ENCODE results near the gene ERG.

ERG gene

GRCh38 chr21:38355992-38356781 lies 142.1 kb downstream of the ERG start:
- DNase-seq, result peak; percentile 75

GRCh38 chr21:38355353-38355752 lies 142.9 kb downstream of the ERG start:
- DNase-seq, result no peak

- no peak for DNase-seq
These were observed 143.5 kb downstream of the ERG start for GRCh38 chr21:38354746-38355145.

GRCh38 chr21:38354231-38354630 lies 144.0 kb downstream of the ERG start:
- DNase-seq, result no peak

GRCh38 chr21:38352536-38353219 lies 145.6 kb downstream of the ERG start:
- DNase-seq, result peak; percentile 17

- DNase-seq, result no peak
These were observed 146.2 kb downstream of the ERG start for GRCh38 chr21:38351961-38352521.

GRCh38 chr21:38351176-38351959 lies 146.9 kb downstream of the ERG start:
- no peak for DNase-seq

- no peak for DNase-seq
These were observed 147.6 kb downstream of the ERG start for GRCh38 chr21:38350684-38351083.

GRCh38 chr21:38349977-38350376 lies 148.3 kb downstream of the ERG start:
- no peak for DNase-seq

GRCh38 chr21:38349111-38349746 lies 149.0 kb downstream of the ERG start:
- DNase-seq, result no peak

- no peak for DNase-seq
These were observed 152.0 kb downstream of the ERG start for GRCh38 chr21:38346286-38346685.

GRCh38 chr21:38343691-38344090 lies 154.6 kb downstream of the ERG start:
- no peak for DNase-seq

GRCh38 chr21:38342739-38343138 lies 155.5 kb downstream of the ERG start:
- no peak for DNase-seq

GRCh38 chr21:38341546-38342012 lies 156.7 kb downstream of the ERG start:
- no peak for DNase-seq

GRCh38 chr21:38340131-38340530 lies 158.1 kb downstream of the ERG start:
- DNase-seq, result no peak

- DNase-seq, result no peak
These were observed 160.5 kb downstream of the ERG start for GRCh38 chr21:38337793-38338192.

- no peak for DNase-seq
These were observed 163.4 kb downstream of the ERG start for GRCh38 chr21:38334866-38335265.

- no peak for DNase-seq
These were observed 164.7 kb downstream of the ERG start for GRCh38 chr21:38333301-38334272.

GRCh38 chr21:38330666-38331065 lies 167.6 kb downstream of the ERG start:
- DNase-seq, result no peak
